GM12864 (cell line): Measurements from ENCODE around the gene QPRT.
A peak's percentile ranks its signal among the peaks of the same experiment; 100 is the strongest.

Experiments used
- DNase-seq: peaks from one replicate; pipeline ENCODE4 v3.0.0-alpha.2; 2011; ENCODE audit warnings: low read depth
- H3K4me3 ChIP-seq: 2 replicates; pipeline ENCODE4 v1.5.1; 2011; ENCODE audit warnings: mild to moderate bottlenecking, low read depth, low read length, control low read depth
- CTCF ChIP-seq: IDR thresholded peaks from 2 replicates; pipeline ENCODE4 v1.5.1; 2011; ENCODE audit warnings: low read depth, mild to moderate bottlenecking, moderate library complexity, low read length, control low read depth, inconsistent platforms; ENCODE audit errors: missing control alignments

QPRT gene

GRCh38 chr16:29644973-29645693, 33.8 kb upstream of the QPRT start:
- DNase-seq: no peak
- H3K4me3 ChIP-seq: no peak overlapping the region
- no peak for TF ChIP-seq CTCF

- H3K4me3 ChIP-seq: no peak overlapping the region
Observed at GRCh38 chr16:29645694-29646187, 33.2 kb upstream of the QPRT start.

GRCh38 chr16:29646947-29647346, 32.0 kb upstream of the QPRT start:
- DNase-seq: no peak
- no peak overlapping the region for H3K4me3 ChIP-seq
- no peak for TF ChIP-seq CTCF

More at GRCh38 chr16:29645694-29646187, 33.2 kb upstream of the QPRT start:
- TF ChIP-seq CTCF: no peak
- peak; percentile 88 for DNase-seq

- no peak for TF ChIP-seq CTCF
- no peak for DNase-seq
- H3K4me3 ChIP-seq: no peak overlapping the region
Observed at GRCh38 chr16:29649588-29650494, 29.1 kb upstream of the QPRT start.

GRCh38 chr16:29650771-29651170, 28.2 kb upstream of the QPRT start:
- no peak for TF ChIP-seq CTCF
- DNase-seq: no peak
- no peak overlapping the region for H3K4me3 ChIP-seq

GRCh38 chr16:29651774-29652349, 27.1 kb upstream of the QPRT start:
- TF ChIP-seq CTCF: no peak
- H3K4me3 ChIP-seq: no peak overlapping the region
- no peak for DNase-seq
